Measurements from ENCODE around the gene CAMK1G.

The CAMK1G gene

GRCh38 chr1:209621286-209621685, 37.8 kb downstream of the CAMK1G start:
- no peak for DNase-seq

- no peak for DNase-seq
These were observed 38.5 kb downstream of the CAMK1G start for GRCh38 chr1:209621741-209622655.

DNA sequence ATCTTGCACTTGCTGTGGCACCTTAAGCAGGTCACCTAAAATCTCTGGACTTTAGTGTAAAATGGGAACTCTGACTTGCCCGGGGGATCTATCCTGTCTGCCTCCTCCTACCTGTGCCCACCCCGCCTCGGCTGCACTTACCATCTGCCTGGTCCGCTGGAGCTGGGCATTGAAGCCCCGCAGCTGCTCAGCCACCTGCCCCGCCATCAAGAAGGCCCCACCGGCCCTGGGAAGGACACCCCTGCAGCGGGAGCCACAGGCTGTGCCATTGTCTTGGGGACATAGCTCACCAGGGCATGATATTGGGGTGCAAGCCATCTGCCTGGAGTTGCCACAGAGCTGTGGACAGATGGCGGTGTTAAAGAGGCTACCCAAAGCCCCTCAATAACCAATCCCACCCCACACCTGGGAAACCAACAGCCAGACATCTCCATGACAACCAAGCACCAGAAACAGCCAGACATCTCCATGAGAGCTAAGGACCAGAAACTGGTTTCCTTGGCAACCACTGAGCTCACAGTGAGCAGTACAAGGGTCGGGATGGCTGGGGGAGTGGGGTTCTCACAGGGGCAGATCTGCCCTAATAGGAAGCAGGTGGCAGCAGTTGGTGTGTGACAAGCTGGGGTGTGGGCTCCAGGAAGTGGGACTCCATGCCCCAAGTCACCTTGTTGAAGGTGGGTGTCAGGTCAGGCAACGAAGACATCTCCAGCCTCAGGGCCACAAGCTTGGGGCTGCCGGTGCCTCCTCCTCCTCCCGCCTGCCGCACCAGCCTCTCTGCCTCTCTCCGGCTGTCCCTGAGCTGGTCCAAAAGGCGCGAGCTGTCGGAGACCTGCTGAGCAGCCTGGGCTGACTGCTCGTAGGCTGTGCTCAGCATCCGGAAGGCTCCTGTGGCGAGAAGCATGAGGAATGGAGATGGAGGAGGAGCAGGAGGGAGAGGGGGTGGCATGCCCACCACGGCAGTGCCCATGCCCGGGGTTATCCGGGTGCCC, 39.6 kb downstream of the CAMK1G start:
- no peak for DNase-seq

- DNase-seq: no peak
These were observed 41.3 kb downstream of the CAMK1G start for GRCh38 chr1:209624558-209625549.

DNA sequence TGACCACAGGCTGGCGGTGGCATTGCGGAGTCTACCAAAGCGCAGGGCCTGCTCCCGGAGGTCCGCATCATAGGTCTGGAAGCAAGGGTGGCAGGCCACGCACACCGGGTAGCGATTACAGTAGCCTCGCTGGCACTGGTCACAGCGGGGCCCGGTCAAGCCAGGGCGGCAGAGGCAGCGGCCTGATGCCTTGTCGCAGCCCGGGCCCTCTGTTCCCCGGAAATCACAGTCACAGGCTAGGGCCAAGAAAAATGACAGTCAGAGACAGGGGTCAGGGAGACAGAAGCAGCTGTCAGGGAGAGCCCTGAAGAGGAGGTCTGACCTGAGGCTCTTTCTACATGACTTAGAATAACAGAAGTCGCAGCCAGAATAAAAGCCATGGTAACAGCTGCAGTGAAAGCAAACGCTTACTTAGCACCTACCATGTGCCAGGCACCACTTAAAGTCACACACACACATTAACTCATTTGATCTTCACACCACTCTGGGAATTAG, 42.3 kb downstream of the CAMK1G start:
- no peak for DNase-seq

- no peak for DNase-seq
These were observed 43.0 kb downstream of the CAMK1G start for GRCh38 chr1:209626346-209627026.

DNA sequence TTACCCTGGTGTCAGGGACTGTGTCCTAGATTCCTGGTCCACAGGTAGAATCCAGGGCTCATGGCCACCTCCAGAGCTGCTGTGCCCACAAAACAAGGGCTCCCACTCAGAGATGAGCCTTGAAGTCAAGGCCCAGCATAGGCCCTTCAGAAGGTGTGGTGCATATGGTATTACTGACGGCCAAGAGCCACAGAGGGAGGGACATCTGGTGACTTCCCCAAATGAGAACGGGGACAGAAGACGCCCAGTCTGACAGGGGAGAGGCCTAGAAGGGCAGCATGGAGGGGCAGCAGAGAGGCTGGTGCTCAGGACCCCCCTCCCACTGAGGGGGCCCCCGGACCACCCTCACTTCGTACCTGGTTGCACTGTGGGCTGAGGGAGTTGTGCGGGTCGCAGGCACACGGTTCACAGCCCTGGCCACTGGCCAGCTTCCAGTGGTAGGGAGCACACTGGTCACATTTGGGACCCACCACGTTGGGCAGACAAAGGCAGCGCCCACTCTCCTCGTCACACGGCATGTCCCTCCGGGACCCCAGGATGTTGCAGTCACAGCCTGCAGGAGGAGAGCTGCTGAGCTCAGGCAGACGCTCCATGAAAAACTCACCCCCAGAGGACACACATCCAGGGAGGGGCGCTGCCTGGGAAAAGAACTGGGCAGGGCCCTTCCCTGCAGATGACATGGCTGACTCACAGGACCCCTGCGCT, 43.7 kb downstream of the CAMK1G start:
- no peak for DNase-seq

- peak; percentile 78 for DNase-seq
These were observed 44.2 kb downstream of the CAMK1G start for GRCh38 chr1:209627732-209628196.

DNA sequence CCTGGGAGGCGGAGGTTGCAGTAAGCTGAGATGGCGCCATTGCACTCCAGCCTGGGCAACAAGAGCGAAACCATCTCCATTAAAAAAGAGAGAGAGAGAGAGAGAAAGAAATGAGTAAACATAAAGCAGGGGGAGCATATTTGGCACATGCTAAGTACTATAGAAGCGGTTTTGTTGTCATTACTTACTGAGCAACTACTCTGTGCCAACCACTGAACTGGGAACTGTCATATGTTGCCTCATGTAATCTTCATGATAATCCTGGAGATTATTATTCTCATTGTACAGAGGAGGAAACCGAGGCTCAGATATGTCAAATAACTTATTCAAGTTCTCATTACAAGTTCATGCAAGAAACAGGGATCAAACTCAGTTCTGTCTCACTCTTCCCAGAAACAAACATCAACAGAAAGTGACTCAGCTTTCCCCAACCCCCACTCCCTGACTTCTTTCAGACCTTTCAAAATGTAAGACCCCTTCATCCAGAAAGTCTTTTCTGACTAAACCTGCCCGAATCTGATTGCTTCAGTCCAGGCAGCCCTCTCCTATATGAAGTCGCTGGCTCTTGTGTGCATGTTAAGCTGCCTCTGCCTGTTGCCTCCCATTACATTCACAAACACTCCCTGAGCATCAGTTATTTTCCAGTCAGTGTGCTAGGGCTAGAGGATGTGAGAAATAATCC, 45.2 kb downstream of the CAMK1G start:
- no peak for DNase-seq

DNA sequence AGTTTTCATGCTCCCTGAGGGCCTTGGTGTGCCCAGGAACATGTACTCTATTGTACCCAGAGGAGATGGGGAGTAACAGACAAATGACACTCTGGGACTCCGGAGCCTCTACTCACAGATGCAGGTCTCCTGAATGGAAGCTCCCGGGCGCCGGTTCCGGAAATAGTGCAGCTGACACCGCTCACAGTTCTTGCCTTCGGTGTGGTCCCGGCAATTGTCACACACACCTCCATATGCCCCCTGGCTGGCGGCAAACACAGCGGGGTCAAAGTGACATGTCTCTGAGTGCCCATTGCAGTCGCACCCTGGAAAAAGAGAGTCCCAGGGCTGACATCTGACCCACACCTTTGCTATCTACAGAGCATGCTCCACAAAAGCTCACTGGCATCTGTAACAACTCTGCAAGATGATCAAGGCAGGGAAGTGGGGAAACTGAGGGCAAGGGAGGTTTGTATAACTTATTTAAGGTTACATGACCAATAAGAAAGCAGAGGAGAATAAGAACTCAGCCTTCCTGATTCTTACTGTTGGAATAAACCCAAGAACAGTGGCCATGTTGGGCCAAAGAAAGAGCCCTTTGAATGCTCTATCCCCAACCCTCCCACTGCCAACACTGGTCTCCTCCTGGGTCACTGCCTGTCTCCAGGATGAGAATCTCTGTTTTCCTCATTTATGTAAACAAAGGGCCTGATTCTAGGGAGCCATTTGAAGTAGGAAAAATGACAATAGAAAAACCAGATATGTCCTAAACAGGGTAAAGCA, 46.3 kb downstream of the CAMK1G start:
- no peak for DNase-seq

DNA sequence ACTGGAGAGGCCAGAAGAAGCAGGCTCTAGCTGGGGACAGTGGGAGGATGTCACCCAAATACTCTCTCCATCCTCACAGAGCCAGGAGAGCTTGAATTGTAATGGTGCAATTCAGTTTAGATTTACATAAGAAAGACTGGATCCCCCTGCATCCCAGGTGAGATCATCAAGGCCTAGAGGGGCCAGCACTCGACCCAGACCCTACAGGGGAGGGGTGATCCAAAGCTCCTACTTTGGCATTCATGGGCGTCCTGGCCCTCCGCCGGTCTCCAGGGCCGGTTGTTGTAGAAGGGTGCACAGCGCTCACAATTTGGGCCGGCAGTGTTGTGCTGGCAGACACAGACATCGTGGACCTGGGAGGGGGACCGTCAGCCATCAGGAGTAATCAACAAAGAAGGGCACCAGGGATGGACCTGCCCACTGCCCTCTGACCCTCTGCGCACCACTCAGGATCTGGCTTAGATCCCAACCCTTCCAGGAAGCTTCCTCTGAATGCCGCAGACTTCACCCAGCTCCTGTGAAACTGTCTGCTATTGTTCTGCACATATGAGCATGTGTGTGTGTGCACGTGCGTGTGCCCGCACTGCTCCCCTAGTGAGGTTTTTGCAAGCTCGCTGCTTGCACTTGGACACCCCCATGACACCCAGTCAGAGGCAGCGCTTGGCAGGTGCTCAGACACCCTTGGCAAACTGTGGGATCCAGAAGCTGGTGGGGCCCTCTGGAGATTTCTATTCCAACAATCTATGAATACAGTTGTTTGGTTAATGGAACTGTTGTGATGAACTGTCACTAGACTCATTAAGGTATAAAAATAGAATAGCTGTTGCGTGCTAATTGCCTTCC, 47.1 kb downstream of the CAMK1G start:
- DNase-seq: peak; percentile 47

DNA sequence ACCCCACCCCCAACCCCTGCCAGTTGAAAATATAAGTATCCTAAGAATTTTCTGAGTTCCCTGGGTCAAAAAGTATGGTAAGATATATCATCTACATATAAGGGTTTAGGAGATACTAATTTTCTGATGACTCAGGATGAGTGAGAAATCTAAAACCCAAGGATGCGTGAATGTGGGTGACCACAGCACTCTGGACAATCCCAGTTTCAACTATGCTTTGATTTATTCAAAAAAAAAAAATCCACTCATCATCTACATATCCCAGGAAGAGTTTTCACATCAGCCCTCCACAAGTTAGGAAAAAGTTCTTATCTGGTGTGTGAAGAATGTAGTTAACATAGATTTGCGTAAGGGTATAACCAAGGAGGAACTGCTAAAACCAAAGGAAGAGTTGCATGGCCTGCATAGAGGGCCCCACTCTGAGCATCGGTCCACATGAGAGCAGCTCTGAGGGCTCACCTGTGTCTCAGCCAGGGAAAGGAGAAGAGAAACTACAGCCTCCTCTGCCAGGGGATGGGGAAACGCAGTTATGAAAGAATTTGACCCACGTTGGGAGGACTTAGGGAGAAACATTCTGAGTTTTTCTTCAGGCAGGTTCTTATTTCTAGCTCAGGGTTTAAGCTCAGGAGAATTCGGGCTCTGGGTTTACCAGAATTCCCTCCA, 50.0 kb downstream of the CAMK1G start:
- no peak for DNase-seq

- no peak for DNase-seq
These were observed 50.7 kb downstream of the CAMK1G start for GRCh38 chr1:209634005-209634737.

DNA sequence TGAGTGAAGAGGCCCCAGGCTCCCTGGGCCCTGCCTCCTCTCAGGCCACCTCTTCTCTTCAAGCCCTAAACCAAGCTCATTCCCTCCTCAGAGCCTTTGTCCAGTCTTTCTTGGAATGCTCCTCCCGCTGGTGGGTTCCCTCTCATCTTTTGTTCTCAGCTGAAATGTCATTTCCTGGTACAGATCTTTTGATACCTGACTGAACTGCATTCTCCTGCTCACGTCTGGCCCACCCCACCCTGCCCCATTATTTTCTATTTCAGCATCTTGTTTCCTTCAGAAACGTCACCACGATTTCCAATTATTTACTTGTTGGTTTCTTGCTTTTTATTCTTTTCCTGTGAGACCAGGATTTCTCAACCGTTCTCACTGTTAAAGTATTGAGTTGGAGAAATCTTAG, 52.3 kb downstream of the CAMK1G start:
- no peak for DNase-seq

GRCh38 chr1:209641832-209642172, 58.3 kb downstream of the CAMK1G start:
- no peak for DNase-seq

- no peak for DNase-seq
These were observed 59.3 kb downstream of the CAMK1G start for GRCh38 chr1:209642816-209643215.

All from NCI-H1436 (cell line).